ENCODE measurements around the gene LPAR2. TPM values are rescaled to one million over a fixed set of nuclear protein-coding genes. Genes with fewer than 3 reads are reported as not detected.

Gene LPAR2
- total RNA-seq, 4 donors from 2014 or later: 27.4 to 36.2 (median 32.6) TPM

GRCh38 chr19:19661675-19662251 is 33.7 kb upstream of the LPAR2 start:
- Histone ChIP-seq H3K36me3 (peaks cover 31% of the 10 kb centered on the region), H3K9me3 (no peaks in the 10 kb centered on the region), H3K27ac (no peak overlapping the region), H3K4me3 (no peak overlapping the region), H3K4me1 (peaks cover 26% of the 10 kb centered on the region), H3K27me3 (no peaks in the 10 kb centered on the region)
- no peak for TF ChIP-seq POLR2AphosphoS5 (IDR thresholded peaks at IDR 0.05)
- TF ChIP-seq EP300 (IDR thresholded peaks at IDR 0.05): no peak
- TF ChIP-seq POLR2A (IDR thresholded peaks at IDR 0.05): no peak
- TF ChIP-seq CTCF (IDR thresholded peaks at IDR 0.05): no peak
- WGBS: 75% methylated on average over 18 of the region's 18 CpGs
- peak in 1 of 2 donors; percentile 57 for DNase-seq (ENCODE audit: low spot score in 2 of 2)

GRCh38 chr19:19661141-19661674 is 33.2 kb upstream of the LPAR2 start:
- H3K27ac ChIP-seq: no peak overlapping the region
- peaks cover 26% of the 10 kb centered on the region for H3K4me1 ChIP-seq
- DNase-seq (ENCODE audit: low spot score in 2 of 2): no peak
- H3K9me3 ChIP-seq: no peaks in the 10 kb centered on the region
- peaks cover 37% of the 10 kb centered on the region for H3K36me3 ChIP-seq
- no peak for TF ChIP-seq POLR2A (IDR thresholded peaks at IDR 0.05)
- no peak for TF ChIP-seq POLR2AphosphoS5 (IDR thresholded peaks at IDR 0.05)
- TF ChIP-seq CTCF (IDR thresholded peaks at IDR 0.05): no peak
- TF ChIP-seq EP300 (IDR thresholded peaks at IDR 0.05): no peak
- 61% methylated on average over 10 of the region's 10 CpGs for WGBS
- H3K4me3 ChIP-seq: no peak overlapping the region
- no peaks in the 10 kb centered on the region for H3K27me3 ChIP-seq

- Histone ChIP-seq H3K27me3 (no peaks in the 10 kb centered on the region), H3K36me3 (peaks cover 51% of the 10 kb centered on the region), H3K27ac (no peak overlapping the region), H3K4me3 (no peak overlapping the region), H3K4me1 (peaks cover 26% of the 10 kb centered on the region), H3K9me3 (no peaks in the 10 kb centered on the region)
- 84% methylated on average over 7 of the region's 17 CpGs for WGBS
- no peak for TF ChIP-seq POLR2A (IDR thresholded peaks at IDR 0.05)
- DNase-seq (ENCODE audit: low spot score in 2 of 2): no peak
These were observed 31.7 kb upstream of the LPAR2 start for GRCh38 chr19:19659646-19660245.

- peak in 1 of 2 donors; percentile 55 for DNase-seq (ENCODE audit: low spot score in 2 of 2)
These were observed 29.4 kb upstream of the LPAR2 start for GRCh38 chr19:19657397-19657783.

GRCh38 chr19:19656451-19657396 is 28.7 kb upstream of the LPAR2 start:
- Histone ChIP-seq H3K36me3 (peaks cover 81% of the 10 kb centered on the region), H3K27ac (no peak overlapping the region), H3K4me1 (peaks cover 8% of the 10 kb centered on the region), H3K9me3 (no peaks in the 10 kb centered on the region), H3K27me3 (no peaks in the 10 kb centered on the region), H3K4me3 (no peak overlapping the region)
- TF ChIP-seq CTCF (IDR thresholded peaks at IDR 0.05) (no peak), EP300 (IDR thresholded peaks at IDR 0.05) (no peak), POLR2A (IDR thresholded peaks at IDR 0.05) (no peak), POLR2AphosphoS5 (IDR thresholded peaks at IDR 0.05) (no peak)
- WGBS: 90% methylated on average over 24 of the region's 33 CpGs
- DNase-seq (ENCODE audit: low spot score in 2 of 2): peak in 1 of 2 donors; percentile 55

More at GRCh38 chr19:19657397-19657783, 29.4 kb upstream of the LPAR2 start:
- TF ChIP-seq POLR2AphosphoS5 (IDR thresholded peaks at IDR 0.05): no peak
- no peak for TF ChIP-seq EP300 (IDR thresholded peaks at IDR 0.05)
- TF ChIP-seq POLR2A (IDR thresholded peaks at IDR 0.05): no peak
- no peak overlapping the region for H3K4me3 ChIP-seq
- H3K27me3 ChIP-seq: no peaks in the 10 kb centered on the region
- H3K27ac ChIP-seq: no peak overlapping the region
- H3K36me3 ChIP-seq: peaks cover 75% of the 10 kb centered on the region
- H3K4me1 ChIP-seq: peaks cover 15% of the 10 kb centered on the region
- 52% methylated on average over 8 of the region's 10 CpGs for WGBS
- H3K9me3 ChIP-seq: no peaks in the 10 kb centered on the region

All from suprapubic skin (tissue), 4 donors.